ENCODE measurements around the gene XPNPEP1.
A peak's percentile ranks its signal among the peaks of the same experiment; 100 is the strongest.

XPNPEP1 gene

DNA sequence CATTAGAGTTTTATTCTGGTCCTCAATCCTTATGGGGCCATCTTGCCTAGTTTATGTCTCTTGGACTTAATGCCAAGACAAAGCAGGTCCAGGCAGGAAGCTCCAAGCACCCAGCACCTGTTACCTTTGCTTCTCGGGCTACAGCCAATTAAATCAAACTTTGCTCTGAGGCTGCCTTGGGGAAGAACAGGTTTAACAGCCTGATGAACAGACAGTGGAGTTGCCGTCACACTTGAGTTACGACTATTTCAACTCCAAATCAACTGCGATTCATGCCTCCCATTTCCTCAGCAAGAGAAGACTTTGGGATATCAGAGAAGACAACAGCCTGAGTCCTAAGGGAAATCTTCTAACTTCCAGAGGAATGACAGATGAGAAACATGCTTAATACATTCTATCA lies 62.2 kb downstream of the XPNPEP1 start:
- no peak for DNase-seq

DNA sequence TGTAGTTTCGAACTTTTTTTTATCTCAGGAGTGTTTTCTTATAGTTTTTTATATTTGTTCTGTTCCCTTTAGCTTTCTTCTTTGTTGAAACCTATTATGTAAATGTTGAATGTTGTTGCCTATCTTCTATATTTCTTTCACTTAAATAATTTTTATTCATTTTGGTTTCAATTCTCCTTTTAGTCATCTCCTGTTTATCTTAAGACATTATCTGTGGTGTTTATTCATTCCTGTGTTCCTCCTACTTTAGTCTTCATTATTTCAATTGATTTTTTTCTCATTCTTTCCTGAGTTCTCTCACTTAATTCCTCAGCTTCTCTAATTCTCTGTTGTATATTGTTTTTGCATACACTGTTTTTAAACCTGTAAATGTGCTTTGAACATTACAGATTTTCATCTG lies 64.1 kb downstream of the XPNPEP1 start:
- no peak for DNase-seq

DNA sequence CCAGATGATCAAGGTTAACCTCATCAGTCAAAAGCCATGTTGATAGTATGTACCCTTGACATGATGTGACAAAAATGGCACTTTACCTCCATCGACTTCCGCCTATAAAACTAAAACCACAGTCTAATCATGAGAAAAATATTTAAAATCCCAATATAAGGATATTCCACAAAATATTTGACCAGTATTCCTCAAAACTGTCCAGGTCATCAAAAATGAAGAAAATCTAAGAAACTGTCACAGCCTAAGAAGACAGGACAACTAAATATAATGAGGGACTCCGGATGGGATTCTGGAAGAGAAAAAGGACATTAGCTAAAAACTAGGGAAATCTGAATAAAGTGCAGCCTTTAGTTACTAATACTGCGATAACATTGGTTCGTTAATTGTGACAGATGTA lies 67.6 kb downstream of the XPNPEP1 start:
- no peak for DNase-seq

DNA sequence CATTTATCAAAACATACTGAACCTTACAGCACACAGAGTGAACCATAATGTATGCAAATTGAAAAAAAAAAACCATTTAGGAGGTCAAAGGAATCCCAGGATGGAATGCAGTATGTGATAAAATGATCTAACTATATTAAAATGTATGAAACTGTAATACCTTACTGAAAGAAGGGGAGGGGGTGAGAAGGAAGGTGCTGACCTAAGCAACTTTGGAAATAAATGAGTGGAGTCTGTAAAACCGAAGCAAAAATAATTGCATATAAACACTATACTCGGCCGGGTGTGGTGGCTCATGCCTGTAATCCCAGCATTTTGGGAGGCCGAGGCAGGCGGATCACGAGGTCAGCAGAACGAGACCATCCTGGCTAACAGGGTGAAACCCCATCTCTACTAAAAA lies 69.4 kb downstream of the XPNPEP1 start:
- DNase-seq = no peak

DNA sequence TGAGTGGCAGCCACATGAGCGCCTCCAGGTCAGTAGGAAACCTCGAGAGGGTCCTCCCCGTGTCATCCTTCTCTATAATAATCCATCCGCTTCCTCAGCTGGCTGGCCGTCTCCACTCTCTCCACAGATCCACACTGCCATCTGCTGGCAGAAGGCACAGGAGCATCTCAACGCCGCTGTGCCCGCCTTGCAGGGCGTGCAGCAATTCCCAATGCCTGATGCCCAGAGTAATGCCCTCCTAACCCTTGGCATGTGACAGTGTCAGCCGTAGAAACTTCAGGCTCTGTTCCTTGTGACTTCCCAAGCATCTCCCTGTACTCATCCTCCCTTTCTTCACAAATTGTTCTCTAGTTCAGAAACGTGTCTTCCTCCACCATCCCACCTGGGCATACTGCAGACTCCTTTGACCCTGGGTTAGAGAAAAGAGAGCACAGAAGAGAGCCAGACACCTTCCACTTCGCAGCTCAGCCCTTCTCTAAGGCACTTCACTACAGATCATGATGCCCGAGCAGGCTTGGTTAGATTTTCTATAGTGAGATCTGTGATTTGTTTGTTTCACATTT lies 70.8 kb downstream of the XPNPEP1 start:
- peak; percentile 70 for DNase-seq

DNA sequence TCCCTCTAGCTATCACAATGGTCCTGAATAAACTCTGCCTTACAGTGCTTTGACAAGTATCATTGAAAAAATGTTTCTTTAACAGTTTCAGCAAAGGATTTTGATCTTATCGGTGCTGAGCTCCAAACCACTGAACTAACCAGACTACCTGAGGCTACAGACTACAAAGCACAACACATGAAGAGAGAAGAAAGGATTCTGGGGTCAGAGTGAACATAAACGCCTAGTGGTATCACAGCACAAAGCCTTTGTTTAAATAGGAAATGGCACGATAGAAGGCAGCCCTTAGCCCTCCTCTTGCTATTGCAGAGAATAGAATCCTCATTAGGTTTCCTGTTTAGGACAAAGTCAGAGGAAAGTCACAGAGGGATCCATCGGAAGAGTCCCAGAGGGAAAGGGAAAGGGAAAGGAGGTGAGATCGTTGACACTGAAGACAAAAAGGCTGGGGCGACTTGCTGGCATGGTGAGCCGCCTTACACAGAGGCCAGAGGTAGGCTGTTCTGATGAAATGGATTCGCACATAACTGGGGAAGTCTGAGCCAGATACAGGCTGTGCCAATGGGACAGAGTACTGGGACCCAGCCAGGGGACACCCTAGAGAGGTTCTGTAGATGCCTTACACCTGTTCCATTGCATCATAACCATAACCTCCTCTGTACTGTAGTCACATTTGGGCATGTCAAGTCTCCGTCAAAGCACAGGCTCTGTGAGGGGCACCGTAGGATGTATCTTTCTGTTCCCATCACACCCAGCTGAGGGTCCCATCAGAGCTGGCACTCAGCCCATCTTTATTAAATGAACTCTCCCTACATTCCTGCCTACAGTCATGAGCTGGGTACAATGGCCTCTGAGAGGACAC lies 71.5 kb downstream of the XPNPEP1 start:
- no peak for DNase-seq

DNA sequence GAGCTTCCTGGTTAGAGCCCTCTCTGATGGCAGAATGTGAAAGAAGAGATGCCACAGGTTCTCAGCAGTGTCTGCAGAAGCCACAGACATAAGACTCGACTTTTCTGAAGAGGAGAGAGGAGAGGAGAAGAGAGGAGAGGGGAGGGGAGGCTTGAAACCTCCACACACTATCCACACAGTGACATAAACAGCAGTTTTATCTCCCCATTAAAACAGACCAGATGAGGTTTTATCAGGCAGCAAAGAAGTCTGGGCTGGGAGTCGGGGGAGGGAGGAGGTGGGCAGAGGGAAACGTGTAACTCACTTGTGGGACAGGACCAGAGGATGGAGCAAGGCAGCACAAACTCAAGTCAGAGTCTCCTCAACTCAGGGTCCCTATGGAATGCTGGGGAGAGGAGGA lies 76.5 kb downstream of the XPNPEP1 start:
- no peak for DNase-seq

DNA sequence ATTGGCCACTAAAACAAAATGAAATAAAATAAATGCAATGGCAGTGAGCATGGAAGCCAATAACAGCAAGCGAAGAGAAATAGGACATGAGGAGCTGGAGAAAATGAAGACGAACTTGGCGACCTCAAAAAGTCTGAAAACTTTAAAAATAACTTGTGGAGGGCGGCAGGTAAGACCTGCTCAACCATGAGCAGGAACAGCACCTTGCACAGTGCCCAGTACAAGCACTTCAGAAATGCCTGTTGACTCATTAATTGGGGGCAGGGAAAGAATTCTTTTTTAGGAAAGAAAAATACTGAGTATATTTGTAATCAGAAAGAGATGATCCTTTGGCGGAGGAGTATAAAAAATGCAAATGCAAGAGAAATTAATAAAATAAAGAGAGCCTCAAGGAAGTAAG lies 78.0 kb downstream of the XPNPEP1 start:
- DNase-seq = no peak

DNA sequence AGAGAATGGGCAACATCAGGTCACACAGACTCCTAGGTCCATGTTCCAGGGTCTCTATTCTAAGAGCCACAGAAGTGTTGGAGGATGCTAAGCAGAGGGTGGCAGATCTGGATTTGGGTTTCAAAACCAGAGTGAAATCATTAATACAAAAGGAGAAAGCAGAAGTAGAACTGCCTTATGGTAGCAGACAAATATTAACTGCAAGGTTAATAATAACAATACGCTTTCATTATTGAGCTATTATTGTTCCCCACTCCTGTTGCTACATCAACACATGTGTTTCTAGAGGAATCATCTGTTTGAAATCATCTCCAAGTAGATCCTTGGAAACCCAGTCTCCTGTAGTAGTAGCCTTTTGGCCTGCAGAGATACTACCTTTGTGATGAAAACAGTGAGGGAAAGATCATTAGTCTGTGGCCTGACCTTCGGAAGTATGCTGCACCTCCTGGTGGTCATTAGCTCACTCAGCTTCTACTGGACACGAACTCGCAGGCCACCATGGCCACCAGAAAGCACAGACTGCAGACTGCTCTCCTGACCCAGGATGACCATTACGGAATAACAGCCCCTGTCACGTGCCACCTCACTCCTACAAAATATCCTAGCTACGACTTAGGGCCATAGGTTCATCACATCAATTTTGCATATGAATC lies 84.6 kb downstream of the XPNPEP1 start:
- DNase-seq = no peak

DNA sequence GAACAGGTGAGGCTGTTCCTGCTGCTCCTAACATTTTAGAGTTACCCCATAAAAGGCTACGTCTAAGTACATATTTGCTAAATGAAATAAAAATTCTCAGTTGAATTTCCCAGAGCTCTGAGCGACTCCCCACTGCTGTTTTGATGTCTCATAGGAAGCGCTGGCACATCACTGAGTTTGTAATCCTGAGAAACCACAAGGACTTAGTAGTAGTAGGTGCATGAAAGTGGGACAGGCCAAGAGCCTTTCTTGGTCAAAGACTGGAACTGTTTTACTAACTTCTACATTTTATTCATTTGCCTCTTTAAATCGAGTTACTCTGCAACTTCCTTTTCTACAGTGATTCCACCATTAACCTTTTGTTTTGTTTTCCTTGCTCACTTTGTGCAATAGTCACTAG lies 85.9 kb downstream of the XPNPEP1 start:
- DNase-seq = no peak

DNA sequence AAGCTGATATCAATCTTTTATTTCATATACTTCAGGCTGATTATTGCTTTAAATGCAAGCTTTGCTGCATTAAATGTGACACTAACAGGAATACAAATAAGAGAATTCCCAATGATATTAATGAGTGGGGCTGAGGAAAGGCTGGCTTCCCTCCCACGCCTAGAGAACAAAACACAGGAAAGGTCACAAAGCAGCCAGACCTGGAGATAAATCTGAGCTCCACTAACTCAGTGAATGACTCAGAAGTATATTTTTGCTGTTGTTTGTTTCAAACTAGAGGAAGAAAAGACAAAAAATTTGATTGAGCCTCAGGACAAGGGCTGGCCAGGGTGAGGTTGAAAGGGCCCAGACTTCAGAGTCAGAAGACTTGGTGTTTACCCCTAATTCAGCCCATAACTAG lies 88.1 kb downstream of the XPNPEP1 start:
- no peak for DNase-seq

DNA sequence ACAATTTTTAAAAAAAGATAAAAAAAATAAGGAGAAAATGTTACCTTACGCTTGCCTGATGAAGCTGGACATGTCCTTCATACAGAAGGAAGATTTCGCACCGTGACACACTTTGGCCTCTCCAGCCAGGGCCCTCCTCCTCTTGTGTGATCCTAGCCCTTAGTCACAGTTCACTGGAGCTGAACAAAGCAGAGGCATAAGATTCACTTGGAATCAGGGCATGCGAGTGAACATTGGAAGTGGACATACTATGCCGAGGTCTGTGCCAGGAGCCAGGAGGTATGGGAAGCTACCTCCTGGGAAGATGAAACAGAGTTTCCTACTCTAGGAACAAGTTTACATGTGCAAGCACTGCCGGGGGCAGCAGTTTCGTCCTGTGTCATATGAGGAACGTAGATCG lies 91.5 kb downstream of the XPNPEP1 start:
- DNase-seq = no peak

DNA sequence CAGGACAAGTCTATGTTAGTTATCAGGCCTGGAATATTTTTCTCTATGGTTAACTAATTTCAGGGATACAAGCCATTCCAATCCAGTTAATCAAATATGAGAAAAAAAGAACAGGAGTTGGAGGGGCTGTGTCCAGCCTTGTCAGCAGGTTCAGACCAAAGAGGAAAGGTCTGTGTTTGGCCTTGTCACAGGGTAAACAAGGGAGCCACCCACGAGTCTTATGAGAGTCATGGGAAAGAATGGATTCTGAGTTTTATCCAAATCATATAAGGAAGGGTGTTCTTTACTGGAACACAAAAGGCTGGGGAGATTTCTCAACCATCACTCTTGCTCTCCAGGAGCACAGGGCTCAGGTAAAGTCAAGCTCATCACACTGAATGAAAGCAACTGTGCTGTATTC lies 99.1 kb downstream of the XPNPEP1 start:
- DNase-seq = no peak

DNA sequence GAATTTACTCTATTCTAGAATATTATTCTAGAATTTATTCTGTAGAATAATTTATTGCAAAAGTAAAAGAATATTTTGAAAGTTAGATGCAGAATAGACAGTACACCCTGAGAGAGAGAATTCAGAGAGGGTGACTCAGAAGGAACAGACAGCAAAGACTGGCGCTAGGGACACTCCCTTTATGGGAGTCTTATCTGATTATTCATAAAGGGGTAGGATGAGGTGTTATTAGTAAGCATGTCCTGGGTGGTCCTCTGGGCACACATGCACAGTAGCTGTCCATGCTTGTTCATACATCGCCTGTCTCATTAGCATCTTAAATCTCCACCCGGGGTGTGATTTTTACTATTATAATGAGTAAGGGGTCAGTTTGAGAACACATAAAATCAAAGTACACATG lies 100.1 kb downstream of the XPNPEP1 start:
- no peak for DNase-seq

DNA sequence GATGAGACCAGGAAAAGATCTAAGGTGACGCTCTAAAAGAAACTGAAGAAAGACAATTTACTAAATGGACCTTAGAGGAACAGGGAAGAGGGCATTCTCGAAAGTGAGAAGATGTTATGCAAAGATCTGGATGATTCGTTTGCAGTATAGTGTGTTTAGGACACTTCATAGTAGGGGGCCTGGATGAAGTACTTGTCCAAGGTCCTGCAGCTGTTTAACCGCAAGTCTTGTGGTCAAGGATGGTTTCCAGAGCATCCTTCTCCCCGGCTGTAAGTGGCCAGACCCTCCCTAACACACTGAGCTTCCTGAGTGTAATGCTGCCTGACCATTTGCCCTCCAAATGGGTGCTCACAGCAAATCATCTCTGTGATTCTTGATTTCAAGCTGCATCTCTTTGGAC lies 101.6 kb downstream of the XPNPEP1 start:
- no peak for DNase-seq

DNA sequence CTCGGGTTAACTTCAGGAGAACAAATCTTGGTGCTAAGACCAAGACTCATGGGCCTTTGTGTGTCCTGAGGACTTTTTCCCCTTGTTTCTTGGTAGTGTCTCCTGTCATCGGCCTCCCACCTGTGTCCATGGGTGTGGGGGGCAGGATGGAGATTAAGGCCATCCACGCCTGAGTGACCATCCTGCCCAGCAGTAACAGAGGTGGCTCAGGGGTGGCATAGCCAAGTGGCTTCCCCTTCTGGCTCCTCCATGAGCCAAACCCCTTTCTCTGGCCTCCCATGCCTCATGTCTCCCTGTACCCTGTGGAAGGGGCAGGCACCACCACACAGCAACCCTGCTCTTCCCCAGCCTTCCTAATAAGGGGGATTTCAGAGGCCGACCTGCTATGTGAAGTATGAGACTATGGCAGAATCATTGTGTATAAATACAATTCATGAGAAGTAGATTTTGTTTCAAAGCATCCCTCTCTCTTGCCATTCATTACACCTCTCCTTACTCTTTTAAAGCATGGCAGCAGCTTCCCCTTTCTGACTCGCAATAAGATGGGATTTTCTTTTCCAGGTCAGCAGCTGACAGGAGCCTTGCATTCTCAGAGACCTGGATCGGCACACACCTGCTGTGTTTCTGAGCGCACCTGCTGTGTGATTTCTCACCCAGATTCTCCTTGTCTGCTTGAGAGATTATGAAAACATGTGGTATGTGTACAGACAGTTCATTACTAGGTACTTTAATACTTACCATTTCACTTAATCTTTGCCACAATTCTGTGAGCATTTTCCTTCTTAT lies 102.5 kb downstream of the XPNPEP1 start:
- no peak for DNase-seq

DNA sequence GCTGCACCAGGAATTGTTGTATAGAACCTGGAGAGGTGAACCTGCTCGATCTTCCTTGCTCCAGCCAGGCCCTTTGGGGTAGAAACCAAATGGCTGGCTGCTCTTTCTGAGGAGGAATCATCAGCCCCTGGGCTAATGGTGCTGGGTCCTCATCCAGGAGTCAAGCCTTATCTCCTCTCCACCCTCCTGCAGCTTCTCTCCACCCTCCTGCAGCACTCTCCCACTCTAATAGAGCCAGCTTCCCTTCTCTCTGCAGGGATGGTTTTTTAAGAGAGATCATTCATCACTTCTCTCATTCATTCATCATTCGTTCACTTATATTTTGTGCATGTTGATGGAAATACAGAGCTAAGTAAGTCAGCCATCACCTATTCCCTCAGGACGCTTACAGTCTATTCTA lies 103.5 kb downstream of the XPNPEP1 start:
- no peak for DNase-seq
